ENCODE results near the gene PLCH2.
"Not testable (repeated sequence)": the region's sequence is repeated elsewhere in the genome, so short reads cannot be mapped to it uniquely, and the experiment has no call there.

The PLCH2 gene

GRCh38 chr1:2552189-2552588 lies 76.1 kb downstream of the PLCH2 start:
- no peak for TF ChIP-seq CTCF (IDR thresholded peaks at IDR 0.05; ENCODE audit: low read depth, low read length, missing control alignments)
- H3K4me3 ChIP-seq (ENCODE audit: low read depth, low read length) = no peak overlapping the region
- DNase-seq (ENCODE audit: low read depth) = no peak

- not testable (repeated sequence) for H3K4me3 ChIP-seq (ENCODE audit: low read depth, low read length); DNase-seq (ENCODE audit: low read depth)
Observed at GRCh38 chr1:2553076-2553475, 77.0 kb downstream of the PLCH2 start.

GRCh38 chr1:2553871-2554620 lies 78.0 kb downstream of the PLCH2 start:
- no peak for DNase-seq (ENCODE audit: low read depth)
- TF ChIP-seq CTCF (IDR thresholded peaks at IDR 0.05; ENCODE audit: low read depth, low read length, missing control alignments) = no peak
- H3K4me3 ChIP-seq (ENCODE audit: low read depth, low read length) = no peak overlapping the region

- no peak for DNase-seq (ENCODE audit: low read depth)
- peak overlapping the region; percentile 22; the same call in 1 of the 2 replicates for H3K4me3 ChIP-seq (ENCODE audit: low read depth, low read length)
- TF ChIP-seq CTCF (IDR thresholded peaks at IDR 0.05; ENCODE audit: low read depth, low read length, missing control alignments) = peak; percentile 82
Observed at GRCh38 chr1:2554621-2555387, 78.7 kb downstream of the PLCH2 start.
